Stimulated activated CD4-positive, alpha-beta T cell treated with anti-CD3 and anti-CD28 coated beads, Interleukin-4, amount 100 ng/mL, for 4 hours (primary cell): ENCODE measurements around the gene WHRN.

ENCODE experiments used
- DNase-seq, 2 experiments: peaks; one replicate each; pipeline ENCODE4 v3.0.0-alpha.2; 2020

The WHRN gene

GRCh38 chr9:114445616-114446015 is 59.7 kb downstream of the WHRN start:
- DNase-seq: no peak

DNA sequence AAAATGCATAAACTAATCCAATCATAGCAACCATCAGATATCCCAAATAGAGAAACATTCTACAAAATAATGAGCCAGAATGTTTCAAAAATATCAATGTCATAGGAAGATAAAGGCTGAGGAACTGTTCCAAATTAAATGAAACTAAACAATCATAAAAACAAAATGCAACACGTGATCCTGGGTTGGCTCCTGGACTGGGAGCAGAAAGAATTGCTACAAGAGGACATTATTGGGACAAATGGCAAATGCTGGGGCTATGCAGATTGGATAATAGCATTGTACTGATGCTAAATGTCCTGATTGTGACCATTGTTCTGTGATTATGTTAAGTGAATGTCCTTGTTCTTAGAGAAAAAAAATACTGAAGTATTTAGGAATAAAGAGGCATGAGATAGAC is 63.3 kb downstream of the WHRN start:
- no peak for DNase-seq

GRCh38 chr9:114437401-114437893 is 67.8 kb downstream of the WHRN start:
- DNase-seq: no peak

DNA sequence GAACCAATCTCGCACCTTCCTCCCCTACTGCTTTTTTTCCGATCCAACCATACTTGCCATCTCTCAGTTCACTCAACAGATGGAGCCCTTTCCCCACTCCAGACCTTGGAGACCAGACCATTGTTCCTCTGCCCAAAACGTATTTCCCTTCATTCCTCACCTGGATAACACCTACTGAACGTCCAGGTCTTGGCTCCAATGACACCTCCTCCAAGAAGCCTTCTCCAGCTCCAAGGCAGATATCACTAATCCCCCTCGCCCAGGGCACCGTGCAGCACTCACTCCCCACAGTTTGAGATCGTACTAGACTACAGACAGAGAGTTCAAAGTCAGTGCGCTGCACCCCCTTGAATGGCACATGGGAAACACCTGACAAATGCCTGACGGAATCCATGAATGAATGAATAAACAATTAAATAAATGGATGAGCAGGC is 70.4 kb downstream of the WHRN start:
- no peak for DNase-seq

GRCh38 chr9:114433720-114434255 is 71.5 kb downstream of the WHRN start:
- no peak for DNase-seq

DNA sequence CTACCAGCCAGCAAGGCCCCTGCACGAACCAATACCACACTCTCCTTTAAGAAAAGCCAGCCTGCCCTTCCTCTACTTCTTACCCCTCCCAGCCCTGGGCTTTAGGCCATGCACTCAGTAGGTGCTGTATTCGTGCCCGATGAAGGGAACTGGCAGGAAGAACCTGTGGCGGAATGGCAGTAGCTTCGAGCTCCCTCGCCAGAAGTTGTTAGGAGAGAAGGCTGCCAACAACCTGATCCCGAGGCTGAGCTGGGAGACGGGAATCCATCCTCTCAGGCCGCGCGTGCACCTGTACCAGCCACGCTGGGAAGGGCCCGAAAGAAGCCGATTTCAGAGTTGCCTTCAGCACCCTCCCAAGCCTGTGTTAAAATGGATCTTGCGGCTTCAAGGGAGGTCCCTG is 72.2 kb downstream of the WHRN start:
- DNase-seq: no peak

- DNase-seq: no peak
These were observed 72.8 kb downstream of the WHRN start for GRCh38 chr9:114432323-114433067.

DNA sequence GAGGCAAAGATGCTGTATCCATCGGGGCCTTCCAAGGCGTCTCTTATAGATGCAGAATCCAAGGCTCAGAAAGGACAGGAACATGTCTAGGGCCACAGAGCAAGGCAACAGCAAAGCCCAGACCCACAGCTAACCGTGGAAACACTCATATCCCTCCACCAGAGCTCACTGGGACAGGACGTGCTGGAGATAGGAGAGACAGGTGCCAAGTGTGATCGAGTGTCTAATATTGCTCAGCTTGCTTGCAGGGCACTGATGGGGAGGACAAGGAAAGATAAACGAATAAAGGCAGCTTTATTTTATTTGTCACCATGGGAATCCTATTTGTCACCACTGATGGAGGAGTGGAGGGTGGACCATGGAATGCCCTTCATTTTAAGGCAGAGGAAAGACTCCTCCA is 73.5 kb downstream of the WHRN start:
- no peak for DNase-seq

DNA sequence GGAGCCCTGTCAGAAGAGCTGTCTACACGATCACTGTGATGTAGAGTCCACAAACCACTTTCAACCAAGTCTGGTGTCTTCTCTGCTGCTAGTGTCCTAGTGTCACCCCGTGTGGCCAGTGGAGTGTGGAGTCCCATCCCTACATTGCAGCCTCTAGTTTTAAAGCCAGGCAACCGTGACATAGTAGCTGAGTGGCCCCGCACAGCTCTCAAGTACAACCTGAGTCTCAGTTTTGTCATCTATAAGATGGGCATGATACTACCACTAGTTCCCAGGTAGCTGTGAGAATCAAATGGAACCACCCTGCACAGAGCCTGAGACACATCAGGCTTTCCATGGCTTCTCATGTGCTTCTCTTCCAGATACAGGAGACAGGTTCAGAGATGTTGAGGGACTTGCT is 74.3 kb downstream of the WHRN start:
- DNase-seq: no peak

- no peak for DNase-seq
These were observed 74.8 kb downstream of the WHRN start for GRCh38 chr9:114430457-114430856.

- no peak for DNase-seq
These were observed 75.8 kb downstream of the WHRN start for GRCh38 chr9:114429488-114429887.

- DNase-seq: no peak
These were observed 76.8 kb downstream of the WHRN start for GRCh38 chr9:114428466-114428865.

DNA sequence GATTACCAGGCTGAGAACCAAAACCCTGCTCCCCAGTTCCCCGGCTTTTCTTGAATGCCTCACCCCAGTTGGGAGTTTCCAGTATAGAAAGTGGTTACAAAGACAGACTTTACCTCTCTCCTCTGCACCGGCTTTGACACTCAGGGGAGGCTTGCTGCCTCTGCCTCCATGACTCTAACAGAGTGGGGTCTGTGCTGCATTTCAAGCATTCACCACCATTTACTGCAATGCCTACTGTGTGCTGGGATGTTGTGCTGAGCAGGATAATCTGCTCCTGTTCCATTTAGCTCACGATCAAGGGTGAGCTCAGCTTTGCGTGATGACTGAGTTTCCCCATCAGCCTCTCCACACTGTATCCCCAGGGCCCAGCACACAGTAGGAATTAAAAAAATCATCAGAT is 77.6 kb downstream of the WHRN start:
- no peak for DNase-seq

- no peak for DNase-seq
These were observed 79.0 kb downstream of the WHRN start for GRCh38 chr9:114426046-114426948.

DNA sequence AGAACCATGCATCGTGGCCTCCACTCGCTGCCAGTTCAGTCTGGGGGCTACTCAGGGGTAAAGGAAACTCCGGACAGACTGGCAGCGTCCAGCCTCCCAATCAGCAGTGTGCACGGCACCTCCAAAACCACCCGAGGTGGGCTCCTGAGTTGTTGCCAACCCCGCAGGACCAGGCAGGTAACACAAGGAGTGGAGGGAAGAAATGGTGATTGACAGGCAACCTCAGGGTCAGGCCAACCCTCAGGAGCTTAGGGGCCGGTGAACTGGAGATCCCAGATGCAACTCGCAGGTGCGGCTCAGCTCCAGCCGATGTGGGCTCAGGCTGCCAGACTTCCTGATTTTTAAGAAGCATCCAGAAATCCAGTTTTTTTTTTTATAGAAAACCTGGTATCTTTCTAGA is 80.1 kb downstream of the WHRN start:
- no peak for DNase-seq

DNA sequence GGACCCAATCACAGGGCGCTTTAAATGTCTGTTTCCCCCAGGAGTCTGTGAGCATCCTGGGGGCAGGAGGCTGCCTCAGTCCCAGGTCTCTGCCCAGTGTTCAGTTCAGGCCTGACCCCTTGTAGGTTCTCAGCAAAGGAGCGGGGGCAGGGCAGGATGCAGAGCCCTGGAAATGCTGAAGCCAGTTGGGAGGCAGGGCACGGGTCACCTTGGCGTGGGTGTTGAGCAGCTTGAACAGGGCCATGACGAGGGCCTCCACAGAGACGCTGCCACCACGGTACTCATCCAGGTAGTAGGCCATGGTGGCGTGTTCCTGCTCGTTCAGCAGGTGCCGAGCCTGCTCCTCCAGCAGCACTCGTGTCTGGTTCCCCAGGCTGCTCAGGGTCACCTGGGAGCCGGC is 81.1 kb downstream of the WHRN start:
- DNase-seq: no peak

DNA sequence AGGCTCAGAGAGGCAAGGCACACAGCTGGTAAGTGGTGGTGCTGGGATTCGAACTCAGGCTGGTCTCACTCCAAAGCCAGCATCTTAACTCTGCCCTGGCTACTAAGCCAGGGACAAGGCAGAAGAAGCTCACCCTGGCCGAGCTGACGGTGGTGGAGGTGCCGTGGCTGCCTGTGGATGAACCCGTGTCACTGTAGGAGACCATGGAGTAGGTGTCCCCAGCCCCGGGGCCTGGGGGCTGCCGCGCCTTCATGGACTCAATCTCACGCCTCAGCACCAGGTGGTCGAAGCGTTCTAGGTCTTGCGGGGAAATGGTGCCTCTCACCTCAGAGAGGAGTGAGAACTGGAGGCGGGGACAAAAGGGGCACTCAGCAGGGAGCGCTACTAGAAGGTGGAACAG is 82.1 kb downstream of the WHRN start:
- DNase-seq: no peak

- DNase-seq: no peak
These were observed 84.1 kb downstream of the WHRN start for GRCh38 chr9:114421147-114421546.

DNA sequence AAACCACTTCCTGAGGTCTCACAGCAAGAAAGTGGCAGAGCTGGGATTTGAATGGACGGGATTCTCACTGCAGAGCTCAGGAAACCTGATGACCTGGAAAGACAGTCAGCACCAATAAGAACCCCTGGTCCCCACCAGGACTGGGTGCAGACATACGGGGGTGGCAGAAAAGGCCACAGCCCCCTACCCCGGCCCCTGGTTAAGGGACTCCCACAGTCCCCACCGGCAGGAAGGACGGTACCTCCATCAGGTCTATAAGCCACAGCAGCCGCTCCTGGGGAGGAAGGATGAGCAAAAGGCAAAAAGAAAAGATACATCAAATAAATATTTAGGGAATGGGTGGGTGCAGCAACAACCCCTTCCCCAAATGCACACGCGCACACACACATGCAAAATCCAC is 85.5 kb downstream of the WHRN start:
- DNase-seq: no peak

- no peak for DNase-seq
These were observed 87.2 kb downstream of the WHRN start for GRCh38 chr9:114418053-114418452.

GRCh38 chr9:114417511-114417910 is 87.8 kb downstream of the WHRN start:
- DNase-seq: no peak

DNA sequence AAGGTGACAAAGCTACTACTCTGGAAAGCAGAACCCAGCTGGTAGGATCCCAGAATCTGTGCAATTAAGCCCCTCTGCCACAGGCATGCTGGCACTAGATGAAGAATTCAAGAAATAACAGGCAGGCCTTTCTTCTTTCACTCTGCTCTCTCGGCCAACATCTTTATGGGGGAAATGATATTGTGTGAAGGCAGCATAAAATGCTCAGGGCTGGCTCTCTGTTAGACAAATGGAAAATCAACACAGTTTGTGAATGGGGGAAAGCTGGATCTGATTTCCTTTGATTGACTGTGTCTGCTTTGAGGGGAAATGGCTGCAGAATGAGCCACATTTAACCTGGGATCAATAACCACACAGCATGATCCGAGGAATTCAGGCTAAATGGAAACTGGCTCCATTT is 88.4 kb downstream of the WHRN start:
- DNase-seq: no peak

DNA sequence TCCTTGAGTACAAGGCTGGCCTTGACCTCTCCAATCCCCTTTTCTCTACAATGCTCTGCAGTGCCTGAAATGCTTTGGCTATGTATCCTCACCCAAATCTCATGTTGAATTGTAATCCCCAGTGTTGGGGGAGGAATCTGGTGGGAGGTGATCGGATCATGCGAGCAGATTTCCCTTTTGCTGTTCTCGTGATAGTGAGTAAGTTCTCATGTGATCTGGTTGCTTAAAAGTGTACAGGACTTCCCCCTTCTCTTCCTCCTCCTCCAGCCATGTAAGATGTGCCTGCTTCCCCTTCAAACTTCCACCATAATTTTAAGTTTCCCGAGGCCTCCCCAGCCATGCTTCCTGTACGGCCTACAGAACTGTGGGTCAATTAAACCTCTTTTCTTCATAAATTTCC is 89.0 kb downstream of the WHRN start:
- no peak for DNase-seq

GRCh38 chr9:114414346-114414745 is 90.9 kb downstream of the WHRN start:
- DNase-seq: no peak
